Measurements from ENCODE around the gene DEDD. TPM values are rescaled to one million over a fixed set of nuclear protein-coding genes. Genes with fewer than 3 reads are reported as not detected.

The DEDD gene
- total RNA-seq, 1 experiment from 2014 or later: 32.8 TPM

DNA sequence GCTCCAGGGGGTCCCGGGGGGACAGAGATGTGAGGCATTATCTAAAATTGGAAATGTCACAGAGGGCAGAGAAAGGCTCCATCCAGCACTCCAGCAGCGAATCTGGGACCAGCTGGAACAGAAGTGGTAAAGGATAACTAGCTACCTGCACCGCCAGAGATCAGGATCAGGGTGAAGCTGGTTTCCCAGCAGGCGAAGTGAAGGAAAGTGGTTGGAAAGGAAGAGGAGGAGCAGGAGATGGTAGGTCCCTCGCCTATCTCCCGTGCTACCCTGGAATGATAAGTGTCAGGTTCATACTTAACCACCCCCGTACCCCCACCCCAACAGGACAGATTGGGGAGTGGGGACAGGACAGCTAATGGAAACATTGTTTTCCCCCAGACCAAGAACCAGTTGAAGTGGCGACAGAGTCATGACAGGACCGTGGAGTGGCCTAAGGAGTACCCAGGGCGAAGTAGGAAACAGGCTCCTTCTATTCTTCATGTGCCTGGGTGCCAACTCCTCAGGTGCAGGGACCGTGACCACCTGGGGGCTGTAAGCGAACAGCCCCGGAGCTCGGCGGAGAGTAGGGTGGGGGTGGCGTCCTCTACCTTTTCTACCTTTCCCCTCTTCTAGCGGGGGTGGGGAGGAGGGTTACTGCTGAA is 44.1 kb upstream of the DEDD start (continued):
- TF ChIP-seq SP1 (IDR thresholded peaks at IDR 0.05; ENCODE audit: low read depth) (no peak), ZBTB33 (IDR thresholded peaks at IDR 0.05; ENCODE audit: extremely low read depth, insufficient replicate concordance, low read length) (no peak), YY1 (IDR thresholded peaks at IDR 0.05; ENCODE audit: extremely low read depth, insufficient replicate concordance, low read depth, low read length) (no peak)

DNA sequence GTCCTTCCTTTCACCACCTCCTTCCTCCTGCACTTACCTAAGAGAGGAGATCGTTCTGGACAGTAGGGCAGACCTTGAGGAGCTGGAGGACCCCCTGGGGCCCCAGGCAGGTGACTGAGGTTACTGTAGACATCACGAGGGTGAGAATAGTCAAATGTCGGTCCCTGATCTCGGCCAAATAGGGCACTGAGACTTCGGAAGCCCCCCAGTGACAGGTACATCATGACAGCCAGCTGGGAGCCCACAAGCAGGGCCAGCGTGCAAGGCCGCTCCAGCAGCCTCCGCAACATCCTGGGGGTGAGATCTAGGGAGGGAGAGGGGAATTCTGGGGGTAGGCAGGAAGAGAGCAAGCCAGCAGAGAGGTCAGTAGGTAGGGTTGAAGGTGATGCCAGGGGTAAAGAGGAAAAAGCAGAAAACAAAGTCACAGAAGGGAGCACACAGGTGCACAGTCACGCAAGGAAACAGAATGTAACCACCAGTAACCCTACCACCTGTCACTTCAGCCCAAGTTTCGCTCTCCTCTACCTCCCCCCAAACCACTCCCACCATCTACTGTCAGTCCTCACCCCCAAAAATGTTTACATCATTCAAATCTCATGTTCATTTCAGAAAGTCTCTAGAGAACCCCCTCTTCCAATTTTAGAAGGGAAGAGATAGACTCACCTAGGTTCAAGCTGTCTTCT is 43.4 kb upstream of the DEDD start:
- BruUV-seq (replicated peaks): TSS peak; percentile 46
- Histone ChIP-seq H3K27ac (ENCODE audit: low read depth, low read length) (no peak overlapping the region), H3K4me1 (ENCODE audit: control insufficient read depth in 1 of 2, insufficient read depth in 2 of 2, low read length in 2 of 2) (peaks cover 10 to 19% of the 10 kb centered on the region in 2 experiments; a peak in 3 of 4 replicates), H3K9ac (ENCODE audit: low read length) (peak overlapping the region; percentile 81), H4K20me1 (ENCODE audit: insufficient read depth) (no peaks in the 10 kb centered on the region), H3K9me3 (ENCODE audit: control insufficient read depth in 1 of 2, insufficient read depth in 1 of 2, low read depth in 1 of 2, low read length in 2 of 2) (no peaks in the 10 kb centered on the region), H3K36me3 (ENCODE audit: control insufficient read depth in 1 of 2, insufficient read depth in 2 of 2, low read length in 2 of 2) (peaks cover 21 to 32% of the 10 kb centered on the region in 2 experiments; a peak in 3 of 4 replicates), H3K4me3 (replicated peaks in 1 of 2; ENCODE audit: low read depth in 1 of 2, low read length in 2 of 2) (peak overlapping the region; percentile 90 to 93), H3K79me2 (ENCODE audit: insufficient read depth, low read length) (peaks cover 17% of the 10 kb centered on the region), H3K9me2 (ENCODE audit: insufficient read depth) (no peaks in the 10 kb centered on the region), H2AFZ (ENCODE audit: low read depth, low read length, poor library complexity, severe bottlenecking) (no peak overlapping the region), H3K4me2 (ENCODE audit: low read length) (peak overlapping the region; percentile 89), H3K27me3 (ENCODE audit: insufficient read depth, low read length) (no peaks in the 10 kb centered on the region)
- ChIA-PET CTCF (interaction anchor here (2.1 kb wide), 1 partner anchor 10 kb away, joined by 9 read pairs; the partner anchor contains the start of gene PPOX), RAD21 (ENCODE audit: low non-redundant PET in 1 of 2, low total read pairs in 2 of 2, uncharacterized antibody in 2 of 2, unreplicated experiment in 2 of 2) (no interaction called here), POLR2A (no interaction called here)
- ATAC-seq (no peak), DNase-seq (ENCODE audit: low read depth, low spot score) (no peak)
- TF ChIP-seq SP1 (IDR thresholded peaks at IDR 0.05; ENCODE audit: low read depth): no peak
- TF ChIP-seq SIN3A (IDR thresholded peaks at IDR 0.05; ENCODE audit: low read depth): no peak
- no peak for TF ChIP-seq ZNF274 (IDR thresholded peaks at IDR 0.05; ENCODE audit: low read depth, low read length)
- TF ChIP-seq MAX (IDR thresholded peaks at IDR 0.05): no peak
- TF ChIP-seq TCF7L2 (IDR thresholded peaks at IDR 0.05; ENCODE audit: borderline replicate concordance, extremely low read depth, insufficient read depth, insufficient read length): no peak
- no peak for TF ChIP-seq EGR1 (IDR thresholded peaks at IDR 0.05; ENCODE audit: low read depth)
- TF ChIP-seq POLR2AphosphoS5 (IDR thresholded peaks at IDR 0.05; ENCODE audit: low read depth, low read length): no peak
- no peak for TF ChIP-seq ATF3 (IDR thresholded peaks at IDR 0.05)
- TF ChIP-seq YY1 (IDR thresholded peaks at IDR 0.05; ENCODE audit: extremely low read depth, insufficient replicate concordance, low read depth, low read length): no peak
- no peak for TF ChIP-seq EZH2phosphoT487 (IDR thresholded peaks at IDR 0.05; ENCODE audit: borderline replicate concordance)
- TF ChIP-seq REST (IDR thresholded peaks at IDR 0.05; ENCODE audit: low read depth): no peak
- intact Hi-C loops (cut with micrococcal nuclease): no loop called here

All from HCT116 (cell line).